SKM-1 (cell line): Measurements from ENCODE around the gene LY6G6C.
A peak's percentile ranks its signal among the peaks of the same experiment; 100 is the strongest.

Experiments used
- DNase-seq: peaks from one replicate; lab custom pipeline; 2025; ENCODE audit not compliant: unreplicated experiment; lab: John Stamatoyannopoulos, UW

Gene LY6G6C

GRCh38 chr6:31727717-31728671 is 6.4 kb upstream of the LY6G6C start:
- DNase-seq = peak; percentile 90

- DNase-seq = no peak
These were observed 5.6 kb upstream of the LY6G6C start for GRCh38 chr6:31727034-31727716.

- DNase-seq = no peak
These were observed 4.2 kb upstream of the LY6G6C start for GRCh38 chr6:31725502-31726350.

- no peak for DNase-seq
These were observed 2.6 kb upstream of the LY6G6C start for GRCh38 chr6:31723980-31724691.

GRCh38 chr6:31723245-31723979 is 1.9 kb upstream of the LY6G6C start, which contains the start of gene MPIG6B:
Gene MPIG6B (plus strand): TSS chr6:31723373. CDS start chr6:31723384, 11 bp downstream.
- DNase-seq = no peak

GRCh38 chr6:31722173-31722572 is 627 bp upstream of the LY6G6C start:
- no peak for DNase-seq

GRCh38 chr6:31720196-31720770 is 1.3 kb downstream of the LY6G6C start:
- no peak for DNase-seq

GRCh38 chr6:31719001-31719400 is 2.5 kb downstream of the LY6G6C start:
- no peak for DNase-seq

GRCh38 chr6:31718265-31718664 is 3.3 kb downstream of the LY6G6C start:
- no peak for DNase-seq

- no peak for DNase-seq
These were observed 3.9 kb downstream of the LY6G6C start for GRCh38 chr6:31717499-31718222.

GRCh38 chr6:31715022-31715958 is 6.3 kb downstream of the LY6G6C start, which contains the start of gene LY6G6D:
Gene LY6G6D (plus strand): TSS chr6:31715348. CDS start chr6:31715356, 8 bp downstream.
- no peak for DNase-seq

GRCh38 chr6:31713991-31714684 is 7.4 kb downstream of the LY6G6C start:
- no peak for DNase-seq

GRCh38 chr6:31713465-31713864 is 8.1 kb downstream of the LY6G6C start:
- DNase-seq = no peak

- no peak for DNase-seq
These were observed 9.2 kb downstream of the LY6G6C start for GRCh38 chr6:31712296-31712695.

GRCh38 chr6:31711233-31711632 is 10.3 kb downstream of the LY6G6C start:
- DNase-seq = no peak

- DNase-seq = no peak
These were observed 10.9 kb downstream of the LY6G6C start for GRCh38 chr6:31710523-31711219.
